Fibroblast of villous mesenchyme (primary cell): ENCODE data around the gene AIG1. TPM values are rescaled to one million over a fixed set of nuclear protein-coding genes. Genes with fewer than 3 reads are reported as not detected.

Experiments
- DNase-seq: peaks from one replicate; pipeline ENCODE4 v3.0.0-alpha.2; 2010; ENCODE audit warnings: low read depth
- H3K4me3 ChIP-seq: 2 replicates; pipeline ENCODE4 v1.5.1; 2011; ENCODE audit warnings: low read depth, mild to moderate bottlenecking, low read length
- CTCF ChIP-seq: IDR thresholded peaks from 2 replicates; pipeline ENCODE4 v1.5.1; 2012; ENCODE audit warnings: low read depth, mild to moderate bottlenecking, low read length; ENCODE audit not compliant: insufficient read depth
- total RNA-seq: library from RNA; depleted of rRNA; stranded (reverse); fragments of >200 nt; gene quantifications from 2 replicates; pipeline ENCODE4 v1.2.3, GENCODE V29; 2012

Gene AIG1
- total RNA-seq, 1 donor = 44.9 TPM

- no peak for DNase-seq
- no peak for TF ChIP-seq CTCF
- H3K4me3 ChIP-seq = no peak overlapping the region
Measured at GRCh38 chr6:143206550-143206949, 145.9 kb downstream of the AIG1 start.

GRCh38 chr6:143210420-143210819, 149.7 kb downstream of the AIG1 start:
- no peak for TF ChIP-seq CTCF
- no peak for DNase-seq

GRCh38 chr6:143213859-143214376, 153.2 kb downstream of the AIG1 start:
- no peak overlapping the region for H3K4me3 ChIP-seq
- no peak for DNase-seq
- no peak for TF ChIP-seq CTCF

More at GRCh38 chr6:143210420-143210819, 149.7 kb downstream of the AIG1 start:
- no peak overlapping the region for H3K4me3 ChIP-seq

GRCh38 chr6:143215363-143215762, 154.7 kb downstream of the AIG1 start:
- no peak for DNase-seq
- H3K4me3 ChIP-seq = no peak overlapping the region
- TF ChIP-seq CTCF = no peak

- no peak for TF ChIP-seq CTCF
- DNase-seq = no peak
- H3K4me3 ChIP-seq = no peak overlapping the region
Measured at GRCh38 chr6:143215771-143216170, 155.1 kb downstream of the AIG1 start.

- TF ChIP-seq CTCF = no peak
- no peak overlapping the region for H3K4me3 ChIP-seq
- no peak for DNase-seq
Measured at GRCh38 chr6:143218233-143218632, 157.5 kb downstream of the AIG1 start.

- TF ChIP-seq CTCF = no peak
- H3K4me3 ChIP-seq = no peak overlapping the region
- DNase-seq = no peak
Measured at GRCh38 chr6:143221698-143222097, 161.0 kb downstream of the AIG1 start.
